AG04449 (cell line): ENCODE results near the gene RAD51B.

Experiments
- CTCF ChIA-PET: fragments of 350-600 bp; formaldehyde crosslinking; extraction: SDS; loops from one replicate; lab custom pipeline; 2021; ENCODE audit warnings: antibody characterized with exemption; lab: Yijun Ruan, JAX
- POLR2A ChIA-PET: fragments of 400-600, 350-600 bp; formaldehyde crosslinking; extraction: SDS; loops from one replicate; lab custom pipeline; 2020; ENCODE audit warnings: antibody characterized with exemption, inconsistent platforms; lab: Yijun Ruan, JAX
- DNase-seq: peaks from one replicate; pipeline ENCODE4 v3.0.0-alpha.2; 2010; ENCODE audit warnings: low read depth, low spot score
- H3K4me3 ChIP-seq: 2 replicates; pipeline ENCODE4 v1.5.1; 2011; ENCODE audit warnings: low read depth, mild to moderate bottlenecking, control low read depth, low read length
- CTCF ChIP-seq: IDR thresholded peaks from one replicate; pipeline ENCODE4 v1.5.1; 2011; ENCODE audit warnings: mild to moderate bottlenecking, moderate library complexity, low read length, control low read depth, inconsistent platforms; ENCODE audit not compliant: insufficient read depth; ENCODE audit errors: missing control alignments

Gene RAD51B

GRCh38 chr14:68639000-68639757 lies 819.6 kb downstream of the RAD51B start:
- no peak for TF ChIP-seq CTCF
- DNase-seq = no peak
- no peak overlapping the region for H3K4me3 ChIP-seq
- ChIA-PET CTCF (interaction anchor here (1.7 kb wide), 1 partner anchor 16 kb away, joined by 4 read pairs; no protein-coding TSS in a partner anchor), POLR2A (no interaction called here)

GRCh38 chr14:68639758-68640574 lies 820.4 kb downstream of the RAD51B start:
- DNase-seq = no peak
- no peak for TF ChIP-seq CTCF
- no peak overlapping the region for H3K4me3 ChIP-seq
- ChIA-PET POLR2A (no interaction called here), CTCF (interaction anchor here (1.1 kb wide), 1 partner anchor 49 kb away, joined by 3 read pairs; no protein-coding TSS in a partner anchor)

DNA sequence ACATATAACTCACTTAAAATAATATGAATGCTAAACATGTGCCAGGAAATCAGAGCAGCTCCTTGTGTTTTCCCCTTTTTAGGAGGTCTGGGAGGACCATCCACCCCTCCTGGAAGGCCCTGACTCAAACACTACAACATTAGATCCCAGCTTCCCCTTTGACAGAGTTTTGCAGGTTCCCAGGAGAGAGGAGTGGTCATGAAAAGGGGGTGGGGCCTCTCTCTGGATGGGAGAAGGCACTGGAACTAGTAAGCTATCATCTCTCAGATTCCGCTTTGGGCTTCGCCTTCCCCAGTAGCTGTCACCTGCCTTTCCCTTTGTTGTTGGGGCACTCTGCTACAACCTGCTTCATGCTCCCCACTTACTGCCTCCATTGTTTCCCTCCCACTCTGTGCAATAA lies 824.1 kb downstream of the RAD51B start:
- CTCF ChIA-PET = interaction anchor here (0.9 to 1.7 kb wide), 4 partner anchors 9 to 180 kb away, joined by 3 to 5 read pairs (median 4); no protein-coding TSS in a partner anchor
- H3K4me3 ChIP-seq = no peak overlapping the region
- POLR2A ChIA-PET = no interaction called here

DNA sequence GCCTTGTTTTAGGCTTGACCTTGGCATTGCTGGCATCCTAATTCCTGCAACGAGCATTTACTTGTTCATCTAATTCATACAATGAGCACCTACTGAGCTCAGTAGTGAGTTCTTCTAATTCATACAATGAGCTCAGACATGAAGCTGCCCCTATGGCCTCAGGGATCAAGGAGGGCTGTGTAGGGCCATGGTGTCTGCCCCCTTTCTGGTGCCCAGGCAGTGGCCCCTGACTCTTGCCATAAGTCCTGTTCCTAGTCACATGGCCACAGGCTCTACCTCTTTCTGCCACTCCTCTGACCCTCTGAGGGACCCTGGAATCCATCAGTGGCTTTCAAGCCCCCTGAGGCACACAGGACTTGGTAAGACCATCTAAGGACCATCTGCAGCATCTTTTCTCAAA lies 824.5 kb downstream of the RAD51B start:
- ChIA-PET CTCF (interaction anchor here (1.6 to 1.7 kb wide), 2 partner anchors 9 to 12 kb away, joined by 4 to 5 read pairs; no protein-coding TSS in a partner anchor), POLR2A (no interaction called here)
- DNase-seq = no peak
- no peak overlapping the region for H3K4me3 ChIP-seq
- no peak for TF ChIP-seq CTCF

More for the DNA sequence above, 824.1 kb downstream of the RAD51B start:
- no peak for TF ChIP-seq CTCF
- DNase-seq = no peak

DNA sequence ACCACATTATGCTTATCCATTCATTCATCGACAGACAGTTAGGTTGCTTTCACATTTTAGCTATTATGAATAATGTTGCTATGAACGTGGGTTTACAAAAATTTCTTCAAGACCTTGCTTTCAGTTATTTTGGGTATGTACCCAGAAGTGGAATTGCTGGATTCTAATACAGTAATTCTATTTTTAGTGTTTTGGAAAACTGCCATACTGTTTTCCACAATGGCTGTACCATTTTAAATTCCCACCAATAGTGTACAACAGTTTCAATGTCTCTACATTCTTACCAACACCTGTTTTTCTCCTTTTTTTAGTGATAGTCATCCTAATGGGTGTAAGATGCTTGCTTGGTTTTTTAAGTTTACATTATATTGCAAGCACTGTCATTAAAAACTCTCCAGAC lies 825.8 kb downstream of the RAD51B start:
- no peak overlapping the region for H3K4me3 ChIP-seq
- POLR2A ChIA-PET = no interaction called here
- DNase-seq = no peak
- CTCF ChIA-PET = no interaction called here
- TF ChIP-seq CTCF = no peak

- POLR2A ChIA-PET = interaction anchor here (0.7 kb wide), 1 partner anchor 143 kb away, joined by 3 read pairs; the partner anchor contains the start of gene ZFP36L1
- DNase-seq = no peak
- no peak overlapping the region for H3K4me3 ChIP-seq
- CTCF ChIA-PET = no interaction called here
- TF ChIP-seq CTCF = no peak
Observed at GRCh38 chr14:68649476-68650189, 830.1 kb downstream of the RAD51B start.
